ENCODE data around the gene RANBP1.

DNA sequence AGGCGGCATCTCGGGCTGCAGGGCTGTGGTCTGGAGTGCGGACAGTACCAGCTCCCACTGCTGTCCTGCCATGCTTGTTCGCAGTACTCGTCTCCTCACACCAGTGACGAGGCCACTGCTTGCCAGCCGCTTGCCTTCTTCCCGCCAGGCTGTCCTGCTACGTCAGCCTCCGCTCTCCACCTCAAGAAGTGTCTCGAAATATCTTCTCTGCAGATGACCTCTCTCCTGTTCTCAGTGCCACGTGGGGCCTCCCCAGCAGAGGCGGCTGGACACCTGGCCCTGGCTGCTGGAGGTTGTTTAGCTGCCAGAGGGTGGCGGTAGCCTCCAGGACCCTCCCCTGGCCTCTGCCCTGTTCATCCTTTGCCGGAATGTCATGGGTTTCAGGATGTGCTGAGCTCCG lies 38.0 kb downstream of the RANBP1 start:
- no peak for TF ChIP-seq ZNF75D (CRISPR knock-in tag; IDR thresholded peaks at IDR 0.05; ENCODE audit: borderline replicate concordance)
- TF ChIP-seq, protein P1, sequence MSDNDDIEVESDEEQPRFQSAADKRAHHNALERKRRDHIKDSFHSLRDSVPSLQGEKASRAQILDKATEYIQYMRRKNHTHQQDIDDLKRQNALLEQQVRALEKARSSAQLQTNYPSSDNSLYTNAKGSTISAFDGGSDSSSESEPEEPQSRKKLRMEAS (IDR thresholded peaks at IDR 0.05) = no peak
- no peak for TF ChIP-seq KLF6 (CRISPR knock-in tag; IDR thresholded peaks at IDR 0.05)
